HFFc6 (cell line): ENCODE data around the gene PLA2G2D. TPM values are rescaled to one million over a fixed set of nuclear protein-coding genes. Genes with fewer than 3 reads are reported as not detected.

ENCODE experiments used
- DNase-seq: peaks from one replicate; pipeline ENCODE4 v3.0.0-alpha.2; 2018
- H3K27ac Mint-ChIP-seq: 2 replicates; pipeline ENCODE4 v1.8.0; 2020; ENCODE audit warnings: mild to moderate bottlenecking, mixed read lengths
- H3K27me3 Mint-ChIP-seq: 2 replicates; pipeline ENCODE4 v1.8.0; 2021; ENCODE audit warnings: mild to moderate bottlenecking, moderate library complexity, mixed read lengths; ENCODE audit not compliant: insufficient read depth
- H3K36me3 Mint-ChIP-seq: 2 replicates; pipeline ENCODE4 v1.8.0; 2021; ENCODE audit warnings: low read depth, mixed read lengths
- H3K4me1 Mint-ChIP-seq: 2 replicates; pipeline ENCODE4 v1.8.0; 2020; ENCODE audit warnings: low read depth, mixed read lengths
- H3K4me3 Mint-ChIP-seq: 2 replicates; pipeline ENCODE4 v1.8.0; 2020; ENCODE audit warnings: mild to moderate bottlenecking, moderate library complexity, mixed read lengths
- H3K9me3 Mint-ChIP-seq: 2 replicates; pipeline ENCODE4 v1.8.0; 2020; ENCODE audit warnings: mild to moderate bottlenecking, mixed read lengths
- CTCF ChIP-seq: fragments of 200-600 bp; sonication (generic); IDR thresholded peaks from 2 replicates; pipeline ENCODE4 v1.5.0; 2021; ENCODE audit warnings: antibody characterized with exemption, mild to moderate bottlenecking
- long read RNA-seq: library from polyadenylated mRNA; unstranded; transcript quantifications from one replicate; pipeline ENCODE4 v2.0.0, GENCODE V29; 2019
- total RNA-seq, 6 experiments: library from RNA; stranded (reverse); fragmentation: NEBNext Ultra II Directional; extraction: Animal tissue kit (Norgen Biotek cat#: 25700); gene quantifications; 2 replicates in 1 of 6; 3 replicates in 5 of 6; pipeline ENCODE4 v1.2.3, GENCODE V29; 2021

The PLA2G2D gene, protein sequence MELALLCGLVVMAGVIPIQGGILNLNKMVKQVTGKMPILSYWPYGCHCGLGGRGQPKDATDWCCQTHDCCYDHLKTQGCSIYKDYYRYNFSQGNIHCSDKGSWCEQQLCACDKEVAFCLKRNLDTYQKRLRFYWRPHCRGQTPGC
- not detected for total RNA-seq
- long read RNA-seq: 0 reads

GRCh38 chr1:20119347-20119746 lies at the start of gene PLA2G2D:
PLA2G2D (minus strand) TSS chr1:20119536; CDS start chr1:20119498, 38 bp downstream.
- Mint-ChIP-seq H3K4me1 (0 out of 2 replicates have a peak, but pooled peaks cover 2% of the 10 kb centered on the region), H3K4me3 (no peak within 1 kb of the TSS), H3K9me3 (no peaks in the 10 kb centered on the region), H3K27me3 (peaks cover 40% of the 10 kb centered on the region), H3K36me3 (no peaks in the 10 kb centered on the region), H3K27ac (no peak within 1 kb of the TSS)
- no peak for DNase-seq
- TF ChIP-seq CTCF: no peak

DNA sequence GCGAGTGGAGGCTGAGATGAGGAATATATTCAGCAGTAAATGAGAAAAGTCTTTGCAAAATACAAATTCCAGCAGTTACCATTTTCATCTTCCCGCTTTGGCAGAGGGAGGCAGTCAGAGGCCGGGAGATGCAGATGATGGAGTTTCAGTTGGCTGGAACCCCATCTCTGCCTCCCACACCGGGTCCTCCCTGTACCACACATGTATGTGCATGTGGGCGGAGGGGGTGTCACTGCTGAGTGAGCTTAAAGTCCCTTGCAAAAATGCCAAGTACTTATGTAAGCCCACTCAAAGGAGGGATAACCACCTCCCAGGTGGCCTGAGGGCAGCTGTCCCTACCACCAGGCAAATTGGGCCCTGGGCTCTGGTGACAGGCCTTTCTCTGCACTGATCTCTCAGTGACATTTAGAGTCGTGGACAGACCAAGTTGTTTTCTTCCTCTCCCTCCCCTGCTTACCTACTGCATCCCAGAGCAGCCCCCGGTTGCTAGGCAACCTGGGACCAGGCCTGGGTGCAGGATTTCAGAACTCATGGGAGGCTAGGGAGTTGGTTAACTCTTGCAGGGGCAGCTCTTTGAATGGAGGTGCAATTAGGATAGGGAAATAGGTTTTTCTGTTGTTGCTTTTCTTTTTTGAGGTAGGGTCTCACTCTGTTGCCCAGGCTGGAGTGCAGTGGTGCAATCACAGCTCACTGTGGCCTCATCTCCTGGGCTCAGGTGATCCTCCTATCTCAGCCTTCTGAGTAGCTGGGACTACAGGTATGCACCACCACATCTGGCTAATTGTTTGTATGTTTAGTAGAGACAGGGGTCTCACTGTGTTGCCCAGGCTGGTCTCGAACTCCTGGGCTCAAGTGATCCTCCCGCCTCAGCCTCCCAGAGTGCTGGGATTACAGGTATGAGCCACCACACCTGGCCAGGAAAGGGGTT lies 49.5 kb upstream of the PLA2G2D start:
- Mint-ChIP-seq H3K4me1 (no peaks in the 10 kb centered on the region), H3K27ac (no peak overlapping the region), H3K36me3 (no peaks in the 10 kb centered on the region), H3K27me3 (peaks cover 34% of the 10 kb centered on the region), H3K4me3 (no peak overlapping the region), H3K9me3 (no peaks in the 10 kb centered on the region)
- no peak for DNase-seq
- TF ChIP-seq CTCF: no peak

DNA sequence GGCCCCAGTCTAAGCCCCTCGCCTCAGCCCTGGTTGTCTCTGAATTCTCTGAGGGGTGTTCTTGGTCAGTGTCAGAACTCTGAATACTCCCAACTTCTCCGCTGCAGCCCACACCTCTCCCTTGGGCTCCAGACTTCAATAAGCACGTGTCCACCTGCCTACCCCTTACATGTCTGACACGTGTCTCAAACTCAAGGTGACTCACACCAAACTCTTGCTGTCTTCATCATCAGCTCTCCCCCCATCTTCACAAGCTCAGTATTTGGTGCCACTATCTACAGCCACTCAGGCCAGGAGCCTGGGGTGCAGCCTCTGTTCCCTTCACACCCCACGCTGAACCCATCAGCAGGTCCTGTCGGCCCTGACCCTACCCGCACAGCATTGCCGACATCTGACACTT lies 47.8 kb upstream of the PLA2G2D start:
- H3K27ac Mint-ChIP-seq: no peak overlapping the region
- TF ChIP-seq CTCF: no peak
- H3K4me1 Mint-ChIP-seq: no peaks in the 10 kb centered on the region
- peaks cover 35% of the 10 kb centered on the region for H3K27me3 Mint-ChIP-seq
- H3K36me3 Mint-ChIP-seq: no peaks in the 10 kb centered on the region
- no peak overlapping the region for H3K4me3 Mint-ChIP-seq
- DNase-seq: no peak
- H3K9me3 Mint-ChIP-seq: peaks cover 7% of the 10 kb centered on the region; the same call in 1 of the 2 replicates

DNA sequence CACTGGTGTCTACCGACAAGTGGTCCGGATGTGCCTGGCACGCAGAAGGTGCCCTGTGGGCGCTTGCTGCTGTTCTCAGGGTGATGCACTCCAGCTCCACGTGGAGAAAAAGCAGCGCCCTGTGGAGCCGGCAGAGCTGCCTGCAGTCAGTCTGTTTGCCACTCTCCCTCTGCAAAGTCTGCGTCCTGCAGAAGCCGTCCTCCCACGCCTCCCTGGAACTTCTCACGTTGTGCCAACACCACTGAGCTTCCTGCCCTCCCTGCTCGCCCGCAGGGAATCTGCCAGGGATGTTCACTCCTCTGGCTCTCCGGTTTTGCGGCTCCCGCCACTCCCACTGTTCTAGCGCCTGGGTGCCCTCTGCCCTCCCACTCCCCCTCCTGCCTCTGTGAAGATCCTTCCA lies 46.7 kb upstream of the PLA2G2D start:
- H3K27me3 Mint-ChIP-seq: peaks cover 38% of the 10 kb centered on the region
- no peak overlapping the region for H3K27ac Mint-ChIP-seq
- TF ChIP-seq CTCF: no peak
- DNase-seq: no peak
- H3K36me3 Mint-ChIP-seq: no peaks in the 10 kb centered on the region
- no peak overlapping the region for H3K4me3 Mint-ChIP-seq
- H3K4me1 Mint-ChIP-seq: no peaks in the 10 kb centered on the region
- peaks cover 14% of the 10 kb centered on the region for H3K9me3 Mint-ChIP-seq

DNA sequence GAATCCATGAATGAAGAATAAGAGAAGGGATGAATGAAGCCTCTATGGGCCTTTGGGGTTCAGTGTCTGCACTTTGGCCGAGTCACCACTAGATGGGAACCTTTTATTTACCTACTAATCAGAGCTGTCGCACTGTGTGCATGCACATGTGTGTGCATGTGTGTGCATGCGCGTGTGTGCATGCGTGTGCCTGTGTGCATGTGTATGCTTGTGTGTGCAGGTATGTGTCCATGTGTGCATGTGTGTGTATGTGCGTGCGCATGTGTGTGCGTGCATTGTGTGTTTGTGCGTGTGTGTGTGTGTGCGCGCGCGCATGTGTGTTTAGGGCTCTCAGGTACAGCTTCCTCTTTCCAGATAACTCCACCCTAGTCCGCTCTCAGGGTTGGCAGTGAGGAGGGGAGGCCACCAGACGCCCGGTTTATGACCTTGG lies 46.2 kb upstream of the PLA2G2D start:
- peak; percentile 69 for TF ChIP-seq CTCF
- Mint-ChIP-seq H3K27ac (no peak overlapping the region), H3K27me3 (peaks cover 41% of the 10 kb centered on the region), H3K9me3 (peaks cover 20% of the 10 kb centered on the region), H3K4me3 (no peak overlapping the region), H3K36me3 (no peaks in the 10 kb centered on the region), H3K4me1 (no peaks in the 10 kb centered on the region)
- no peak for DNase-seq
